Activated naive CD8-positive, alpha-beta T cell (primary cell): Measurements from ENCODE around the gene PKNOX2.

Source experiments
- H3K27ac Mint-ChIP-seq: one replicate; pipeline ENCODE4 v1.8.0; 2021; ENCODE audit warnings: mixed read lengths
- H3K27me3 Mint-ChIP-seq: one replicate; pipeline ENCODE4 v1.8.0; 2021; ENCODE audit warnings: mixed read lengths
- H3K36me3 Mint-ChIP-seq: one replicate; pipeline ENCODE4 v1.8.0; 2021; ENCODE audit warnings: mixed read lengths
- H3K4me1 Mint-ChIP-seq: one replicate; pipeline ENCODE4 v1.8.0; 2021; ENCODE audit warnings: low read depth, mixed read lengths
- H3K4me3 Mint-ChIP-seq: one replicate; pipeline ENCODE4 v1.8.0; 2021; ENCODE audit warnings: mild to moderate bottlenecking, mixed read lengths
- H3K9me3 Mint-ChIP-seq: one replicate; pipeline ENCODE4 v1.8.0; 2021; ENCODE audit warnings: low read depth, mixed read lengths

Gene PKNOX2

DNA sequence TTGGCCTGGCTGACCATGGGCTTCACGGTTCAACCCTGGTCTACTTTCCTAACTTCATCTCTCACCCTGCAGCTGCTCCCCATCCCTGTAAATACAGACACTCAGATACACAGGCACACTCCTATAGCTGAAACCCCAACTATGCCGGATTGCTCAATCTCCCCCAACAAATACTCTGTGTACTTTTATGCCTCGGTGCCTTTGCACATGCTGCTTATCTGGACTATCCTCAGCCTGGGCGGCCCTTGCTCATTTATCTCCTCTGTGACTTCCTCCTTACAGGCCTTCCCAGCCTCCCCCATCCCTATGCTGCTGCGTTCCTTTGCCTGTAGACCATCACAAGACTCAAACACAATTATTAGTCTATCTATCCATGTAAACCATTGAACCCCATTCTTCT is 76.6 kb downstream of the PKNOX2 start:
- H3K27ac Mint-ChIP-seq, result no peak overlapping the region
- H3K36me3 Mint-ChIP-seq, result no peaks in the 10 kb centered on the region

DNA sequence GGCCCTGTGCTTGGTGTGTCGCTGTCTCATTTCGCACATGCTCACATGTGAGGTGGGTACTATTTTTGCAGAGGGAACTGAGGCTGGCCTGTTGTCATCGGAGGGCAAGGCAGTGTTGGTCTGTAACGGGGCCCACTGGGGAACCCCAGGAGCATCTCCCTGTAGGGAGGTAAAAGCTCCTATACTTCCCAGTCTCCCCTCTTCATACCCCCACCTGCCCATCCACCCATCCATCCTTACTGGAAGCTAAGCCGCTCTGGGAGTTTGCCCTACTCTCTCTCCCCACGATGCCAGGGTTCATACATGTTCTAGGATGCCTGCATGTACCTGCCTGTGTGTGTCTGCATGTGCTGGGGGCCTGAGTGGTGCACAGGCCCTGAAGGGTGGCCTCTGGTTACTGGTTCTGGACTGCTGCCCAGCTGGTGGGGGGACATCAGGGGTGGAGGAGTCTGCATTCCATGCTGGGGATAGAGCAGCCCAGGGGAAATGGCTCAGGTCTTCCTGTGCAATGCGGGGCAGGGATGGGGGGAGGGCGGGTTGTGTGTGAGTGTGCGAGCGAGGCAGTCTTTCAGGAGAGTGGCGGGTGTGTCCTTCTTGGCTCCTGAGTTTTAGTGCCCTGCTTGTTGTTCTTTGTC is 77.7 kb downstream of the PKNOX2 start:
- Mint-ChIP-seq H3K4me3 (no peak overlapping the region), H3K36me3 (no peaks in the 10 kb centered on the region), H3K27ac (no peak overlapping the region), H3K4me1 (no peaks in the 10 kb centered on the region), H3K27me3 (peaks cover 6% of the 10 kb centered on the region), H3K9me3 (no peaks in the 10 kb centered on the region)

More for the DNA sequence above, 76.6 kb downstream of the PKNOX2 start:
- H3K9me3 Mint-ChIP-seq, result no peaks in the 10 kb centered on the region
- H3K4me3 Mint-ChIP-seq, result no peak overlapping the region
- peaks cover 6% of the 10 kb centered on the region for H3K27me3 Mint-ChIP-seq
- H3K4me1 Mint-ChIP-seq, result no peaks in the 10 kb centered on the region

DNA sequence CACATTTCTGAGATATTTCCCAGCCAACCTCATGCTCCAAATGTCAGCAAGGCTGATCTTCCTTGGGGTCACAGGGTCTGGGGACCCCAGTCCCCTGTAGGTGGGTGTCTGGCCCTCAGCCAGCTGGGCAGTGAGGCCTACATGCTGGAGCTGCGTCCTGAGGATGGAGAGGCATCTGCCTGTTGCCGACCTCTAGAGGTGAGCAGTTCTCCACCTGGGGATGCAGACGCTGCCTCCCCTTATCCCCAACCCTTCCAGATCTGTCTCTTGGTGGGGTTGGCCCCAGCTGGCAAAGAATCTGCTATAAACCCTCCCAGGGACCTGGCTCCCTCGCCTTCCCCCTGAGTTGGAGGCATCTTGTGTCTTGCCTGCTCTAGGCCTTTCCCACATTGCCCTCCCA is 79.6 kb downstream of the PKNOX2 start:
- H3K27me3 Mint-ChIP-seq, result peaks cover 4% of the 10 kb centered on the region
- H3K27ac Mint-ChIP-seq, result no peak overlapping the region
- no peak overlapping the region for H3K4me3 Mint-ChIP-seq

DNA sequence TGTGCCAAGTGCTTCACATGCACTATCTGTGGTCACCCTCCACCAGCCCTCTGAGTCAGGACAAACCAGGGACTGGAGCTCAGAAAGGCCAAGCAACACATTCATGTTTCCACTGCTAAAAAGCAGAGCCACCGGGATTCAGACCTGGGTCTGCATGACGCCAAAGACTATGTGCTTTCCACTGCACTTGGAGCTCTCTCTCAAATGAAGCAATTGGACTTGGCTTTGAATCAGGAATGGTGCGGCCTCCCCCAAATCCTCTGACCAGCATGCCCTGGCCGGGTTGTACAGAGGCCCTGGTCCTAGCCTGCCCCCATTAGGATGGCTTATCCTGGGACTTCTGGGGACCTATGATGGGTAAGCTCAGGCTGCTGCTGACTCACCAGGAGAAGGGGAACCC is 80.7 kb downstream of the PKNOX2 start:
- no peaks in the 10 kb centered on the region for H3K27me3 Mint-ChIP-seq

More for the DNA sequence above, 79.6 kb downstream of the PKNOX2 start:
- Mint-ChIP-seq H3K36me3 (no peaks in the 10 kb centered on the region), H3K9me3 (no peaks in the 10 kb centered on the region), H3K4me1 (no peaks in the 10 kb centered on the region)

DNA sequence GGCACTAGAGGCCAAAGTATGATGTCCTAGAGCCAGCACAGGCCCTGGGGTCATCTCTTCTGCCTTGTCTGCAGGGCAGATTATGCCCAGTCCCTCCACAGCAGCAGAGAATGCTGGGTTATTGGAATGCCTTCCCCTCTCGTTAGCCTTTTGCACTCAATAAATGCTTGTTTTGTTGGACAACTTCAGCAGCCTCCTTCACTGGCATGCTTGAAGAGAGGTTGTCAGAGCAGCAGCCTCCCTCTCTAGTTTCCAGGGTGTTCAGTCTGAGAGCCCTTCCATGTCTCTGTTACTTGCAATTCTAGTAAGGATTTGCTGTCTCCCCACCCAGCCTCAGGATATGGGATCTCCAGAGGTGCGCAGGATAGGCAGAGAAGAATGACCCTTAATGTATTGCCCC is 82.9 kb downstream of the PKNOX2 start:
- Mint-ChIP-seq H3K36me3 (no peaks in the 10 kb centered on the region), H3K27me3 (no peaks in the 10 kb centered on the region), H3K9me3 (no peaks in the 10 kb centered on the region), H3K4me1 (no peaks in the 10 kb centered on the region), H3K4me3 (no peak overlapping the region), H3K27ac (no peak overlapping the region)

More for the DNA sequence above, 80.7 kb downstream of the PKNOX2 start:
- no peaks in the 10 kb centered on the region for H3K9me3 Mint-ChIP-seq
- H3K36me3 Mint-ChIP-seq, result no peaks in the 10 kb centered on the region
- no peak overlapping the region for H3K4me3 Mint-ChIP-seq
- no peak overlapping the region for H3K27ac Mint-ChIP-seq
- H3K4me1 Mint-ChIP-seq, result no peaks in the 10 kb centered on the region

DNA sequence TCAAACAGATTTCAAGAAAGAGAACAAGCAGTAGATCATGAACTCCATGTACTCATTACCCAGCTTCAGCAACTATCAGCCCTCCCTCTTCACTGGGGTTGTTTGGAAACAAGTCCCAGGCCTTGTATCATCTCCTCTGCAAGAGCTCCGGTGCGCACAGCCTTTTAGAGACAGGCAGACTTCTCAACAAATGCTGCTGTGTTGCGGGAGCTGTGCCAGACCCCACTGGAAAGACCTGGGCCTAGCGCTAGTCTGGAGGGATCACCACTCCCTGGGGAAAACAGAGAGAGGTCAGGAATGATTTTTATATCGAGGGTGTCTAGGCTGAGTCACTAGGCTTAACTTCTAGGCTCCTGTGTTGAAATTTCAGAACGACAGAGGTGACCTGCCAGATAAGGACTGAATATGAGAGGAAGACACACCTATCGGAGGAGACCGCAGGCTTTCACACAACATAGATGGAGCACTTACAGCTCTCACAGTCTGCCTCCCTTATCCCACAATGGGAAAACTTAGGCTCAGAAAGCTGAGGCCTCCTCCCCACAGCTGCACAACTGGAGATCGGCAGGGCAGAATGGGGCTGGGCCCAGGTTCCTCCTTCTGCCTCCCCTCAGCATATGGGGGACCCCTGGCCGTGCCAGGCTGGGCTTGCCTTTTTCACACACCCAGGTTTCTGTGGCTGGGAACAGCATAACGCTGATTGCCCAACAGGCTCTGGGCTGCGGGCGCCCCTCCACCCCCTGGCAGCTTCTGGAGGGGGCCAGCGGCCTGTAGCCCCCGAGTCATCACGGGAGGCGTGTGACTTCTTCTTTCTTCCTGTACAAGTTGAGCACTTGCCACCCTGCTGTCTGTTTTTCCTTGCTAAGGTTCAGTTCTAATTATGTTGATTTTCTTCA is 86.0 kb downstream of the PKNOX2 start:
- Mint-ChIP-seq H3K27me3 (peaks cover 1% of the 10 kb centered on the region), H3K9me3 (no peaks in the 10 kb centered on the region), H3K36me3 (no peaks in the 10 kb centered on the region), H3K4me1 (no peaks in the 10 kb centered on the region), H3K4me3 (no peak overlapping the region), H3K27ac (no peak overlapping the region)

DNA sequence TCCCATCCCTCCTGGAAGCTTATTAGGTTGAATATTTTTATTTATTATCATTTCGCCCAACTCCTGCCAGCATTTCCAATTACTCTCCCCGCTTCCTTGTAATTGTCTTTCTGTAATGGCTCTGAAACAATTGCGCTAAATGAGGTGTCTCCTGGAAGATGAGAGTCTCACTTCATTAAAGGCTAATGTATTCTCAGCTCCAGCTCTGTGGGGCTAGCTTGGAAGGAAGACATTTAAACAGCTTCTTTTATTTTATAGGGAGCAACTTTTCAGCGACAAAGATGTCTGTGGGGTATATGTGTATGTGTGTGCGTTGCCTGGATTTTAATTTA is 86.6 kb downstream of the PKNOX2 start:
- peaks cover 1% of the 10 kb centered on the region for H3K27me3 Mint-ChIP-seq
- no peak overlapping the region for H3K4me3 Mint-ChIP-seq
- H3K36me3 Mint-ChIP-seq, result no peaks in the 10 kb centered on the region
- no peaks in the 10 kb centered on the region for H3K4me1 Mint-ChIP-seq
- H3K27ac Mint-ChIP-seq, result no peak overlapping the region
- H3K9me3 Mint-ChIP-seq, result no peaks in the 10 kb centered on the region

DNA sequence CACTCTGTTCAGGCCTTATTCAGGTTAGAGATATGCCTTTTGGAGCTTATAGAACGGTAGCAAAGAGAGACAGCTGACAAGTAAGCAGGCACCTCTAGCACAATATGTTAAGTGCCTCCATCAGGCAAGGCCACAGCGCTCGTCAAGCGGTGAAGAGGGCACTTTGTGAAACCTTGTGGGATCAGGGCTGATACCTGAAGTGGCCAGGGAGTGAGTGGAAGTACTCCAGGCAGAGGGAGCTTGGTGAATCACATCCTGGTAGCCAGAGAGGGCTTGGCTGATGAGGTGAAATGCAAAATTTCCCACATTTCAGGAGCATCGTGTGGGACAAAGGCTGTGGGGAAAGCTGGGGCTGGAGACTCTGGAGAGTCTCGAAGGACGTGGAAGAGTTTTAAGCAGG is 87.4 kb downstream of the PKNOX2 start:
- Mint-ChIP-seq H3K27ac (no peak overlapping the region), H3K4me1 (no peaks in the 10 kb centered on the region), H3K9me3 (no peaks in the 10 kb centered on the region), H3K27me3 (peaks cover 1% of the 10 kb centered on the region), H3K4me3 (no peak overlapping the region), H3K36me3 (no peaks in the 10 kb centered on the region)

DNA sequence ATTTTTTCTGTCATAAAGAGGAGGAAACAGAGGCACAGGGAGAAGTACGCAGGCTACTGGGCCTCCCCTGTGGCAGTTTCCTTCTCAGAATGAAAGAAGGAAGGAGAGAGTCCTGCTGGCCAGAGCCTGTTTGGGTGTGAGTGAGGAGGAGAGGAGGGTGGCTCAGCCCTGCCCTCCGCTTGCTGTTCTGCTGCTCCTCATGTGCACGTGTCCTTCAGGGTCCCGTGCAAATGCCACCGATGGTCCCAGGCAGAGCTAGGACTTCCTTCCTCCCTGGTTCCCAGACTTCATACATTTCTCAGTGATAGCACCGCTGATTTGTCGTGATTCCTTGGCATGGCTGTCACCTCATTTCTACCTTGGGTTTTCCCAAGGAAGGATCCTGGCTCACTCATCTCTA is 88.7 kb downstream of the PKNOX2 start:
- Mint-ChIP-seq H3K27me3 (peaks cover 1% of the 10 kb centered on the region), H3K4me1 (no peaks in the 10 kb centered on the region), H3K36me3 (no peaks in the 10 kb centered on the region), H3K27ac (no peak overlapping the region), H3K9me3 (no peaks in the 10 kb centered on the region), H3K4me3 (no peak overlapping the region)

DNA sequence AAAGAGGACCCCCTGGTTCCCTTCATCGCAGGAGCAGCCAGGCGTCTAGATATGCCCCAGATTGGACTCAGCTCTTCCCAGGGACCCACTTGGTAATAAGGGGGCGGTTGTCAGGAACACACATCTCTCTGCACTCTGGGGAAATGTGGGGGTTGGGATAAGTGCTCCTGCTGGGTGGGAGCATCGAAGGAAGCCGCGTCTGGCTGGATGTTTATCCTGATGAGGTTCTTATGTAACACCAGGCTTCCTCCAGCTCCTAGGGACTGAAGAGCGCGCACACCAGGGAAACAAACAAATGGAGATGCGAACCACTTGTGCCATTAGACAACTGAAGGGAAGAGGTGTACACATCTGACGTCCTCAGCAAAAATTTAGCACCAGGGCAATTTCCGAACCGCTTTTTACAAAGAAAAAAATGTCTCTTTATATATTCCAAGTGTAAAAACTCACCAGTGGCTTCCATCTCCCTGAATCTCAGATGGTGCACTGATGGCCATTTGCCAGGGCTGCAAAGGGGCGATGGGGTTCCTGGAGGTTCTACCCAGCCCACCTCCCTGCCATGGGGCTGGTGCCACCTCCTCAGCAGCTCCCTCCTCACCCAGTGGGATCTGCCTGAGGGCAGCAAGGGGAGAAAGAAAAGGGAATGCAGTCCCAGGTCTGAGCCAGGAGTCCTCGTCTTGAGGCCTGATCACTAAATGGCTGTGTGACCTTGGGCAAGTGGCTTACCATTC is 89.4 kb downstream of the PKNOX2 start:
- peaks cover 1% of the 10 kb centered on the region for H3K27me3 Mint-ChIP-seq
- no peak overlapping the region for H3K4me3 Mint-ChIP-seq
- no peaks in the 10 kb centered on the region for H3K9me3 Mint-ChIP-seq
- H3K36me3 Mint-ChIP-seq, result no peaks in the 10 kb centered on the region
- no peak overlapping the region for H3K27ac Mint-ChIP-seq
- no peaks in the 10 kb centered on the region for H3K4me1 Mint-ChIP-seq

DNA sequence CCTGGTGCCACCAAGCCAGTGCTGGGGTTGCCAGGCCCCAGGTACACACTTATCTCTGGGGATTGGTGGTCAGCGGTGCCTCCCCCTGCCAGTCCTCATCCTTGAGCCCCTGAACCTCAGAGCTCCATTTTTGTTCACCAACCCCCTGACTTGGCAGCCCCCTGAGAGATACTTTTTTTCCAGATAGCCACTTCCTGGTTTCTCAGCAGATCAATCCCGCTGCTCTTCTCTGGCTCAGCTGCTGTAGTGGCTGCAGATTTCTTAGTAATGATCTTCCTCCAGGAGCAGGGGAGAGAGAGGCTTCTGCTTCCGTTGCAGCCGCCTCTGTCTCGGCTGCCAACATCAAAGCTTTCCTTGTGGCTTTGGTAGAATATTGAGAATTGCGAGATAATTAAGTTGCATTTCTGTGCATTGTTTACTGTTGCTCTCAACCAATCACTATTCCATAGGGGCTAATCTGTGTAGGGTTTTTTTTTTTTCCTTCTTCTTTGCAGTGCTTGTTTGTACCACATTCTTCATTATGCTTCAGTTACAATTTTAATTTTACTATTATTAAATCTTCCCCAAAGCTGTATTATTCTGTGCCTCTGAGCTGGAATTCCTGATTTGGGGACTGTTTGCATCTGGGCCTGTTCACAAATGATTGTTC is 92.1 kb downstream of the PKNOX2 start:
- no peak overlapping the region for H3K4me3 Mint-ChIP-seq
- H3K4me1 Mint-ChIP-seq, result no peaks in the 10 kb centered on the region
- H3K36me3 Mint-ChIP-seq, result no peaks in the 10 kb centered on the region
- no peak overlapping the region for H3K27ac Mint-ChIP-seq
- H3K9me3 Mint-ChIP-seq, result no peaks in the 10 kb centered on the region
- peaks cover 4% of the 10 kb centered on the region for H3K27me3 Mint-ChIP-seq

DNA sequence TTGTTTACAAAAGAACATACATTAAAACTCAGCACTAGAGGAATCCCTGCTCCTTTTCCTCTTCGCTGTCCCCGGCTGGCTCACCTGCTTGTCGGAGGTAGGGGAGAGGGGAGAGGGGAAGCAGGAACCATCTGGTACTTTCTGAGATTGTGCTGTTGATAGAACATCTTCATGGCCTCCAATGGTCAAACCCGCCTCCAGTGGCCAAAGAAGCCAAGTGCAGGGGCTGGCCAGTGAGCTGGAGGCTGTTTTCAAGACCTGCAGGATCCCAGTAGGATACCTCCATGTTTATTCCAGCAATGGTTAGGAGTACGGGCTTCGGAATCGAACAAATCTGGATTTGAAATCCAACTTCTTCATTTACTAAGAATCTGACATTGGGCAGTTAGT is 92.6 kb downstream of the PKNOX2 start:
- no peaks in the 10 kb centered on the region for H3K4me1 Mint-ChIP-seq
- H3K36me3 Mint-ChIP-seq, result no peaks in the 10 kb centered on the region
- H3K27me3 Mint-ChIP-seq, result peaks cover 9% of the 10 kb centered on the region
- no peak overlapping the region for H3K27ac Mint-ChIP-seq
- no peak overlapping the region for H3K4me3 Mint-ChIP-seq
- H3K9me3 Mint-ChIP-seq, result no peaks in the 10 kb centered on the region

DNA sequence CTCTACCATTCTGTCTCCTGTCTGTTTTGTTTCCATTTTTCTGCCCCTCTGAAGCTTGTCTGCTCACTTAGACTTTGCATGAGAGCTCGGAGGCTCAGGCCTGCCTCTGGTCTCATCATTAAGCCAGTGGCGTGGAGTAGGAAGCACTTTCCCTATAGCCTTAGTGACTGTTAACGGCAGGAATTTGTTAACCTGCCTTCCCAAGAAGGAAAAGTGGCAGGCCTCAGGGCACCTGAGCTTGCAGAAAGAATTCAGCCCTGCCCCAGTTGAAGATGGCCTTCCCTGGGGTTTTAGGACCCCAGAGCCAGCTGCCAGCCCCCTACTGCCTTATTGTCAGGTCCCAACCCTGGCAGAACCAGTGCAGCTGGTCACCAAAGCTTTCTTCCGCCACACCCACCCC is 93.2 kb downstream of the PKNOX2 start:
- Mint-ChIP-seq H3K9me3 (no peaks in the 10 kb centered on the region), H3K4me3 (no peak overlapping the region), H3K36me3 (no peaks in the 10 kb centered on the region), H3K27ac (no peak overlapping the region), H3K27me3 (peaks cover 12% of the 10 kb centered on the region), H3K4me1 (peaks cover 2% of the 10 kb centered on the region)

DNA sequence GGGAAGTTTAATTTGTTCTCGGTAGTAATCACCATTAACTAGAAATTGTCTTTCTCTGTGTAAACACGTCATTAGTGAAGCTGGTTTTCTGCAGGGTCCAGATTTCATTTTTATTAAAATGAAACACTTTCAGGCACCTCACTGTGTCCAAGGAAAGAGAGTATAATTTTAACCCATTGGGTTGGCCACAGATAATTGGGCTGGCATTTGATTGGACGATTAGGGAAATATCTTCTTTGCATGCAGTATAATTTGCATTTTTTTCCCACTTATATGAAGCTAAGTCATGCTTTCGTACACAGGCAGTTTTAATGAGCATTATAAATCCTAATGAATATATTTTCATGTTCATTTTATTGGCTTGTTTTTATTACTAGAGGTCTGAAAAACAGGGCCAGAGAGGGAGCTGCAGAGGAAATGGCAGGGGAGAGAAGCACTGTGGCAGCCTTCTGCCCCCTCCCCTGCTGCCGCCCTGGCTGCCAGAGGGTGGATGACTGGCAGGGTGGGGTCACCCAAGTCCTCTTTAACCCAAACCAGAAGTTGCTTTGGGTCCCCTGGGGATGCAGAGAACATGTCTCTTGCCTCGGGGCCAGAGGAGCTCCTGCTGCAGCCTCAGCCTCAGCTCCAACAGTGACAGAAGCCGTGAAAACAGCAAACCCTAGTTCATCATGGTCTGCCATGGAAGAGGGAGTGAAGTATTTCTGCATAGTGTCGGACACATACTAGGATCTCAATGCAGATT is 93.9 kb downstream of the PKNOX2 start:
- Mint-ChIP-seq H3K27ac (no peak overlapping the region), H3K4me1 (peaks cover 4% of the 10 kb centered on the region), H3K36me3 (no peaks in the 10 kb centered on the region), H3K27me3 (peaks cover 14% of the 10 kb centered on the region), H3K4me3 (no peak overlapping the region), H3K9me3 (no peaks in the 10 kb centered on the region)
